ENCODE measurements around the gene DLG2.

DLG2 gene

DNA sequence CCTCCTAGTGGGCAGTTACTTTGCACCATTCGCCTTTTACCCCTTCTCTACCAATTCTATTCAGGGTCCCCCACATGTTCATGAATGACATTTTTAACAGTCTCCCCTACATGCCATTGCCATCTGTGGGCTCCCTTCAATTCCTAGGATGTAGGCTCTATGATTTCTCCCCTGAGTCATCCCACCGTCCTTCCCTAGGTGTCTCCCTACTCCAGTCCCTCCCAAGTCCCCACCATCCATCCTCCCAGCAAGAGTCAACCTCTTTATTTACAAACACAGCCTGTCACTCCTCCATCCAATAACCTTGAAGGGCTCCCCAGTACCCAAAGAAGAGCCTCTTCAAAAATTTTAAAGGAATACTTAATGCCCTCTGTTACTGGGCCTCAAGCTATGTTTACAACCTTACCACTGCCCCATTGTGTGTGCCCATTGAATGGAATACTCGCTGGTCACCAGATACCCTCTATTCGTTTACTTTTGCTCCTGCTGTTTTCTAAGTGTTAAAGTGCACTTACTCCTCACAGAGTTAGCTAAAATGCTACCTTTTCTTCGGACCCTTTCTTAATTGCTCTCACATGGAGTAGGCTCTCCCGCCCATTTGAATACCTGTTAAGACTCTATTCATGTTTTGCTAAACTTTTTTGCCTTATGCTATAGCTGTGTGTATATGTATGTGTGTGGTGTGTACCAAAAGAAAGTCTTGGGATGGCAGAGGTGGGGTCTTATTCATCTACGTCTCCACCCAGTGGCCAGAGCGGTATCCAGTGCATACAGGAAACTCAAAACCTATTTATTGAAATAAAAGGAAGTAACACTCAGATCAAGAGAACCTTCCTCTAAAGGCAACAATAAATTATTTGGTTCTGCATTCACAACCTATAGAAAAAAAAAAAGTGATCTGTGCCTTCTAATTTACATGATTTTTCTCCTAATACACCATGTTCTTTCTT is 2105.2 kb downstream of the DLG2 start:
- DNase-seq (ENCODE audit: low spot score): no peak

DNA sequence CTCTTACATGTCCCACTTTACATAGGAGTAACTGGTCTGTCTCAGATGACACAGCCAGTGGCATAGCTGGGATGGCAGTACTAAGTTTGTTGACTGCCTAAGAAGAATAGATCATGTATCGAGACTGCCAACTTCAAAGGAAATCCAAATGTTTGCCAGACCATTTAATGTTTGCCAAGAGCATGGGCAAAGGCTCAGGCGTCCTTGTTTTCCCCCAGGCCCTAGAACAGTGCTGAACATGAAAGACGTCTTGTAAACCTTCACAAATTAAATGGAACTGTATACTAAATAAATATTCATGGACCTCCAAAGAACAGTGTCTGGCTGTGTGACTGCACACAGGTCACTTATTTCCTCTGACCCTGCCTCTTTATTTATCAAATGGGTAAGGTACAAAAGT is 2106.3 kb downstream of the DLG2 start:
- DNase-seq (ENCODE audit: low spot score): no peak

GRCh38 chr11:83511646-83512045 is 2115.5 kb downstream of the DLG2 start:
- no peak for DNase-seq (ENCODE audit: low spot score)

GRCh38 chr11:83510530-83511460 is 2116.3 kb downstream of the DLG2 start:
- DNase-seq (ENCODE audit: low spot score): no peak

GRCh38 chr11:83508804-83509203 is 2118.3 kb downstream of the DLG2 start:
- DNase-seq (ENCODE audit: low spot score): no peak

- no peak for DNase-seq (ENCODE audit: low spot score)
These were observed 2125.1 kb downstream of the DLG2 start for GRCh38 chr11:83502041-83502440.

- no peak for DNase-seq (ENCODE audit: low spot score)
These were observed 2133.2 kb downstream of the DLG2 start for GRCh38 chr11:83493917-83494316.

DNA sequence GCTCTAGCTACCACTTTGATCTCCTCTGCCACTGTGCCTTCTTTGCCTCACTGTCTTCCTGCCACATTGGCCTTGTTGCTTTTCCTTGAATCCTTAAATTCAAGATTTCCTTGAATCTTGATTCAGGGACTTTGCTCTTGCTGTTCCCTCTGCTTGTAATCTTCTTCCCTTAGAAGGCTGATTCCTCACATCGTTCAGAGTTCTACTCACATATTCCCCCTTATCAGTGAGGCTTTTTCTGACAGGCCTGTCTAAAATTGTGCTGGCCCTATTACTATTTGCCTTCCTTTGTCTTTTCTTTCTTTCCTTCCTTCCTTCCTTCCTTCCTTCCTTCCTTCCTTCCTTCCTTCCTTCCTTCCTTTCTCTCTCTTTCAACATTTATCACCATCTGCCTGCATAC is 2134.1 kb downstream of the DLG2 start:
- DNase-seq (ENCODE audit: low spot score): no peak

GRCh38 chr11:83483808-83484207 is 2143.3 kb downstream of the DLG2 start:
- DNase-seq (ENCODE audit: low spot score): no peak

- DNase-seq (ENCODE audit: low spot score): no peak
These were observed 2146.3 kb downstream of the DLG2 start for GRCh38 chr11:83480811-83481210.

DNA sequence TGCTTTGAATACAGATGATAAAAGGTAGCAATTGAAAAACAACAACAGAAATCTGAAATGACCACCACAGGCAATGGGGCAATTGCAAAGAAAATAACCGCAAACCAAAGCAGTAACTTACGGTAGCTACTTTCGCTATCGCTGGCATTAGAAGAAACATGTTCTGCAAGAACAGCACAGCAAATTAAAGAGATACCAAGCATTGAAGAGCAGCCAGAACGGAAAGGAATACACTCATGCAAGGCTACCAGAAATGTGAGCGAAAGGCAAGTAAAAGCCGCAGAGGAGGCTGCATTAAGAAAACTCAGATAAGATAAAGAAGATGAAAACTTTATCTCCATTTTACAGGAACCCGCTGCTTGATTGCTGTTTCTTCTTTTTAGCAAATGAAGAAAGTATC is 2146.9 kb downstream of the DLG2 start:
- no peak for DNase-seq (ENCODE audit: low spot score)

DNA sequence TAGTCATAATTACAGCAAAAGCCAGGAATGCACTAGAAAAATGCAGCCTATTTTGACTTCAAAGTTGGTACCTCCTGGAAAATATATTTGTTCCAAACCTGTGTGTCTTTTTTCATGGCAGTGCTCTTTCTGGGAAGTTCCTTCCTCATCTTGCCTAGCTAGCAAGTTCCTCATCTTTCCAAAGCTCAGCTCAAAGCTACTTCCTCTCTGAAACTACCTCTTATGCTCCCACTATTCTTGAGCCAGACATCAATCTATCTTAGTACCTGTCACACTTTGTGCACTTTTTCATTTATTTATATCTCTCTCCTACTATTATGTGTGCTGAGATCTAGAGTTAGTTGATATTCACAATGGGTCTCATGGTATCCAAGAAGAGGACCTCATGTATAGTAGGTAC is 2149.4 kb downstream of the DLG2 start:
- DNase-seq (ENCODE audit: low spot score): no peak

- no peak for DNase-seq (ENCODE audit: low spot score)
These were observed 2151.4 kb downstream of the DLG2 start for GRCh38 chr11:83475760-83476159.

GRCh38 chr11:83473743-83474142 is 2153.4 kb downstream of the DLG2 start:
- DNase-seq (ENCODE audit: low spot score): no peak

- no peak for DNase-seq (ENCODE audit: low spot score)
These were observed 2154.3 kb downstream of the DLG2 start for GRCh38 chr11:83472806-83473205.

DNA sequence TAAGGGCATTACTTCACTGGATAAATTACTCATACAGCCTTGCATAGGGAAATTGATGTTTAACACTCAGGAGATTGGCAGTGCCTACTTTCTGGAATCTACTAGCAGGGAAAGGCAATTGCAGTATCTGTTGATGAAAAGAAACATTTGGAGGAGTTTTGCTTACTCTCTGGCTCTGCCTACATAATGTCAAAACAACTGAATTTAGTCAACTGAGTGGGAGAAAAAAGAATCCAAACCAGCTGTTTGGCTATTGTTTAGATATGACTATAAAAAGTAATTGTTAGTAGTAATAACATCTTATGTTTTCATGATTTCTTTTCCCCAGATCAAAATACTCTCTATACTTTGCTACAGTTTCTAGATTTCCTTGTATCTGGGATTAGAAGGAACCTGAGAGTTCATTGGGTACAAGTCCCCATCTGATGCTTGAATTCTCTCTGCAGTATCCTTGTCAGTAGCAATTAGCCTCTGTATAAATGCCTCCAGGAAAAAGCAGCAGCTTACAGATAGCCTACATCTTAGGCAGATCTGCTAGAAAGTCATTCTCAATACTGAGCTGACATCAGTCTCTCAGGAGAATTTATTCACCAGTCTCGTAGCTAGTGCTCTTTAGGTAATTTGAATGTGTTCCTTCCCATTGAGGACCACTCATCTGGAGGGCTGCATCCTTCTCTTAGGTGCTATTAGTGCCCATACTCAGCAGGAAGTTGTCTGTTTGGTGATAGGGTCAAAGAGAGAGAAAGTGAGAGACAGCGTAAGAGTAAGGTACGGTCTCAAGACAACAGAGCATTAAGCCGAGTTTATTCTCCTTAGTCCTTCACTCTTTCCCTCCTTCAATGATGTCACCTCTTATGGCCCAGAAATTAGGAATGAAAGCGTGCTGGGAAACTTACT is 2155.1 kb downstream of the DLG2 start:
- no peak for DNase-seq (ENCODE audit: low spot score)

- DNase-seq (ENCODE audit: low spot score): no peak
These were observed 2159.3 kb downstream of the DLG2 start for GRCh38 chr11:83467837-83468236.

DNA sequence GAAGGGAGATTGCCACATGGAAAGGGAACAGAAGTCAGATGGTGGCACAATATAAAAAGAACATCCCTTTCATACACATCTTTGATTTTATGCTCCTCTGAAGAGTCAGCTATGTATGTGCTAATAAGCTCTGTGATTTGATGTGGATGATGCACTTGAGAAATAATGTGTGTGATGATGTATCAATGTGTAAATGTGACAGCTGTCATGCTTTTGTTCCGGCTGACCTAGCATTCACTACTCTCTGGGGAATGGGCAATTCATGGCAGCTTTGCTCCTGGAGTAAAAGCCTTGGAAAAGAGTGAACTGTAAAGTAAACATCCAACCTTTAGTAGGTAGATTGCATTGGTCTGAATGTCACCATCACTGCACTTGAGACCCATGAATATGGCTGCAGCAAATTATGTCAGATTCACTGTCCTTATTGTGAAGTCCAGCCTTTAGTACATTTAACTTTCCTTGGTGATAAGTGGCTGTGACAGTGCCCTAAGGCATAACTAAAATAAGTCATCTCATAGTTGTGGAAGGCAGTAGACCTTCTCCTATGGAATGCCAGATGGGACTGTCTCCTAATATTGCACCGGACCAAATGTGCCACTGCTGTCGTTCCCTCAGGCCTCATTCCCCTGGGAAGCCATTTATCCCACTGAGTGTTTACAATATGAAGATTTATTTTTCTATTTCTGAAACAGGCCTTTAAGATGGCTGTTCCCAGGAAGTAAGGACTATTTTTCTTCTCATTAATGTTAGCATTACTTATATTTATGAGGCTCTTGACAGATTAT is 2162.8 kb downstream of the DLG2 start:
- no peak for DNase-seq (ENCODE audit: low spot score)

DNA sequence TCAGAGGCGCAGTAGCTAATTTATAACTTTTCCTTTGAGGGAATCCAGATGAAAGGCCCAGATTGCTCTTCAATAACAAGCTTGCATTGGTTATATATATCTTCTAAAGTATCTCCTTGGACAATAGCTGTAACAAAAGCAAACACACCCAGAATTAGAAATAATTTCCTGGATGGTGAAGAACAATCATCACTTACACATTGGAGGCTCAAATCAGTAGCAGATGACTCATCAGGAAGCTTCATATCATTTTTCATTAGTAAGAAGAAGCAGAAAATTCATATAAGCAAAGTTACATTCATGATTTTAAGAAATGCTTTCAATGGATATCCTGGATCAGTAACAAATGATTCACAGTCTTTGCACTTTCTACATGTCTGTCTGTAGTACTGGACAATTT is 2167.3 kb downstream of the DLG2 start:
- no peak for DNase-seq (ENCODE audit: low spot score)

- no peak for DNase-seq (ENCODE audit: low spot score)
These were observed 2170.6 kb downstream of the DLG2 start for GRCh38 chr11:83456566-83456965.

- no peak for DNase-seq (ENCODE audit: low spot score)
These were observed 2171.1 kb downstream of the DLG2 start for GRCh38 chr11:83456075-83456474.

All from CD4-positive, alpha-beta T cell treated with Interleukin-2 at 100 ng/mL for 4 hours (primary cell).